H9 (cell line): ENCODE measurements around the gene SCO2. TPM values are rescaled to one million over a fixed set of nuclear protein-coding genes. Genes with fewer than 3 reads are reported as not detected.

Source experiments
- DNase-seq: peaks from one replicate; pipeline ENCODE4 v3.0.0-alpha.2; 2017
- H2AFZ ChIP-seq: one replicate; pipeline ENCODE4 v1.6.1; 2013; ENCODE audit warnings: mild to moderate bottlenecking, low read length, control low read depth, moderate library complexity
- H2AK5ac ChIP-seq: 2 replicates; pipeline ENCODE4 v1.6.1; 2013; ENCODE audit warnings: low read length, control low read depth, mixed read lengths; ENCODE audit not compliant: insufficient read length
- H2BK120ac ChIP-seq: one replicate; pipeline ENCODE4 v1.6.1; 2013; ENCODE audit warnings: low read depth, mild to moderate bottlenecking, low read length, control low read depth, inconsistent platforms; ENCODE audit not compliant: poor library complexity, severe bottlenecking
- H2BK12ac ChIP-seq: 2 replicates; pipeline ENCODE4 v1.6.1; 2013; ENCODE audit warnings: low read length, control low read depth, mixed read lengths, low read depth; ENCODE audit not compliant: insufficient read length
- H2BK15ac ChIP-seq: 2 replicates; pipeline ENCODE4 v1.6.1; 2013; ENCODE audit warnings: low read depth, low read length, control low read depth
- H2BK20ac ChIP-seq: one replicate; pipeline ENCODE4 v1.6.1; 2013; ENCODE audit warnings: low read depth, mild to moderate bottlenecking, low read length, control low read depth, inconsistent platforms; ENCODE audit not compliant: poor library complexity, severe bottlenecking
- H2BK5ac ChIP-seq: 2 replicates; pipeline ENCODE4 v1.6.1; 2013; ENCODE audit warnings: low read length, control low read depth, mixed read lengths; ENCODE audit not compliant: insufficient read length
- H3K14ac ChIP-seq: 2 replicates; pipeline ENCODE4 v1.6.1; 2013; ENCODE audit warnings: low read length, control low read depth; ENCODE audit not compliant: insufficient read depth
- H3K18ac ChIP-seq: 2 replicates; pipeline ENCODE4 v1.6.1; 2013; ENCODE audit warnings: low read depth, mild to moderate bottlenecking, mixed read lengths, low read length, control low read depth; ENCODE audit not compliant: insufficient read length
- H3K23ac ChIP-seq: 2 replicates; pipeline ENCODE4 v1.6.1; 2013; ENCODE audit warnings: low read length, control low read depth, mixed read lengths, low read depth; ENCODE audit not compliant: insufficient read length
- H3K23me2 ChIP-seq: 2 replicates; pipeline ENCODE4 v1.6.1; 2013; ENCODE audit warnings: low read depth, mild to moderate bottlenecking, mixed read lengths, low read length, control low read depth; ENCODE audit not compliant: insufficient read length, poor library complexity, severe bottlenecking
- H3K27ac ChIP-seq: 2 replicates; pipeline ENCODE4 v1.5.1; 2013; ENCODE audit warnings: low read length, control low read depth, mixed read lengths, low read depth; ENCODE audit not compliant: insufficient read length
- H3K27me3 ChIP-seq: 2 replicates; pipeline ENCODE4 v1.6.1; 2013; ENCODE audit warnings: low read length, control low read depth, inconsistent platforms; ENCODE audit not compliant: insufficient read depth
- H3K4ac ChIP-seq: 2 replicates; pipeline ENCODE4 v1.6.1; 2013; ENCODE audit warnings: low read depth, mild to moderate bottlenecking, control low read depth, inconsistent platforms, low read length, moderate library complexity
- H3K4me1 ChIP-seq: 2 replicates; pipeline ENCODE4 v1.6.1; 2013; ENCODE audit warnings: low read length, control low read depth, inconsistent platforms; ENCODE audit not compliant: insufficient read depth
- H3K4me2 ChIP-seq: 2 replicates; pipeline ENCODE4 v1.6.1; 2013; ENCODE audit warnings: low read length, control low read depth, mixed read lengths; ENCODE audit not compliant: insufficient read length, insufficient read depth
- H3K56ac ChIP-seq: 2 replicates; pipeline ENCODE4 v1.6.1; 2013; ENCODE audit warnings: low read depth, mild to moderate bottlenecking, mixed read lengths, low read length, control low read depth; ENCODE audit not compliant: insufficient read length
- H3K79me1 ChIP-seq: 2 replicates; pipeline ENCODE4 v1.6.1; 2013; ENCODE audit warnings: low read depth, mild to moderate bottlenecking, moderate library complexity, low read length, control low read depth, inconsistent platforms; ENCODE audit not compliant: insufficient read depth, poor library complexity, severe bottlenecking
- H3K79me2 ChIP-seq: 2 replicates; pipeline ENCODE4 v1.6.1; 2013; ENCODE audit warnings: low read length, control low read depth, inconsistent platforms; ENCODE audit not compliant: insufficient read depth
- H3K9ac ChIP-seq: 2 replicates; pipeline ENCODE4 v1.6.1; 2013; ENCODE audit warnings: low read length, control low read depth, mixed read lengths; ENCODE audit not compliant: insufficient read length; ENCODE audit errors: extremely low read depth
- H3K9me3 ChIP-seq: one replicate; pipeline ENCODE4 v1.6.1; 2013; ENCODE audit warnings: low read depth, low read length, inconsistent platforms; ENCODE audit not compliant: control insufficient read depth
- H3T11ph ChIP-seq: one replicate; pipeline ENCODE4 v1.6.1; 2013; ENCODE audit warnings: mild to moderate bottlenecking, low read length, control low read depth, inconsistent platforms
- H4K20me1 ChIP-seq: one replicate; pipeline ENCODE4 v1.6.1; 2013; ENCODE audit not compliant: control insufficient read depth, insufficient read length, insufficient read depth
- H4K5ac ChIP-seq: 2 replicates; pipeline ENCODE4 v1.6.1; 2013; ENCODE audit warnings: low read depth, mild to moderate bottlenecking, mixed read lengths, low read length, control low read depth; ENCODE audit not compliant: insufficient read length
- H4K8ac ChIP-seq: replicated peaks from 2 replicates; pipeline ENCODE4 v1.6.1; 2013; ENCODE audit warnings: low read length, control low read depth, mixed read lengths, low read depth; ENCODE audit not compliant: insufficient read length
- H4K91ac ChIP-seq: 2 replicates; pipeline ENCODE4 v1.6.1; 2013; ENCODE audit warnings: low read depth, mild to moderate bottlenecking, moderate library complexity, mixed read lengths, low read length, control low read depth; ENCODE audit not compliant: insufficient read length
- H3K27ac Mint-ChIP-seq, 3 experiments: 2 replicates in 2 of 3; 3 replicates in 1 of 3; pipeline ENCODE4 v1.8.0; 2020 to 2021; ENCODE audit warnings: mixed read lengths in 3 of 3, mild to moderate bottlenecking in 1 of 3, moderate library complexity in 1 of 3
- H3K27me3 Mint-ChIP-seq: 2 replicates; pipeline ENCODE4 v1.8.0; 2021; ENCODE audit warnings: low read depth, mild to moderate bottlenecking, moderate library complexity, mixed read lengths
- H3K36me3 Mint-ChIP-seq, 3 experiments: 2 replicates in 2 of 3; 3 replicates in 1 of 3; pipeline ENCODE4 v1.8.0; 2020 to 2021; ENCODE audit warnings: low read depth in 3 of 3, mixed read lengths in 3 of 3; ENCODE audit not compliant: insufficient read depth in 1 of 3
- H3K4me1 Mint-ChIP-seq, 2 experiments: 2 replicates each; pipeline ENCODE4 v1.8.0; 2020; ENCODE audit warnings: mixed read lengths in 2 of 2
- H3K4me3 Mint-ChIP-seq, 2 experiments: 2 replicates in 1 of 2; 3 replicates in 1 of 2; pipeline ENCODE4 v1.8.0; 2020 to 2021; ENCODE audit warnings: mild to moderate bottlenecking in 2 of 2, mixed read lengths in 2 of 2, moderate library complexity in 1 of 2
- H3K9me3 Mint-ChIP-seq, 2 experiments: 2 replicates in 1 of 2; 3 replicates in 1 of 2; pipeline ENCODE4 v1.8.0; 2020; ENCODE audit warnings: mild to moderate bottlenecking in 2 of 2, mixed read lengths in 2 of 2, moderate library complexity in 1 of 2
- WGBS: extraction: QIAGEN DNeasy Blood & Tissue Kit; methylation state at CpG from one replicate; pipeline ENCODE4 v1.1.7; 2013; ENCODE audit warnings: missing lambda C conversion rate, low lambda C conversion rate, mixed read lengths; ENCODE audit not compliant: insufficient read length; ENCODE audit errors: extremely low coverage; 5-methylcytosine and 5-hydroxymethylcytosine counted together
- total RNA-seq: library from RNA; stranded (reverse); gene quantifications from 2 replicates; pipeline ENCODE4 v1.2.1, GENCODE V29; 2021
- TF ChIP-seq, protein P1 (sequence below): fragments of 200-600 bp; sonication (generic); conservative IDR thresholded peaks from 3 replicates; pipeline ENCODE4 v1.8.0; 2021; ENCODE audit warnings: antibody characterized with exemption, mild to moderate bottlenecking

SCO2 gene
- total RNA-seq, 1 experiment from 2014 or later = 3.3 TPM

DNA sequence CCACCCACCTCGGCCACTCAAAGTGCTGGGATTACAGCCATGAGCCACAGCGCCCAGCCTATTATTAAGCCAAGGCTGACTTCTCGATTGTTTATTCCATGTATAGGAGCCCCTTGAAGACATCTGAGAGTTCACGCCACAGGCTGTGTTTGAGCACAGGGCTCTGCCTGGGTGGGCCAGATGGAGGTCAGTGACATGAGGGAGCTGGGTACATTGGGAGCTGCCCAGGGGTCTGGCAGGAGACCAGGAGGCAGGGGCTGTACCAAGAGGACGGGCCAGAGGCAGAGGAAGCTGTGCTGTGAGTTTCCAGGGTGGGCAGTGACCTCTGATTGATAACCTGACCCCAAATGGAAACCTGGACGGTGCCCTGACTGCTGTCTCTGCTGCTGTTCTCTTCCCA, 23.3 kb downstream of the SCO2 start:
- TF ChIP-seq, protein P1, sequence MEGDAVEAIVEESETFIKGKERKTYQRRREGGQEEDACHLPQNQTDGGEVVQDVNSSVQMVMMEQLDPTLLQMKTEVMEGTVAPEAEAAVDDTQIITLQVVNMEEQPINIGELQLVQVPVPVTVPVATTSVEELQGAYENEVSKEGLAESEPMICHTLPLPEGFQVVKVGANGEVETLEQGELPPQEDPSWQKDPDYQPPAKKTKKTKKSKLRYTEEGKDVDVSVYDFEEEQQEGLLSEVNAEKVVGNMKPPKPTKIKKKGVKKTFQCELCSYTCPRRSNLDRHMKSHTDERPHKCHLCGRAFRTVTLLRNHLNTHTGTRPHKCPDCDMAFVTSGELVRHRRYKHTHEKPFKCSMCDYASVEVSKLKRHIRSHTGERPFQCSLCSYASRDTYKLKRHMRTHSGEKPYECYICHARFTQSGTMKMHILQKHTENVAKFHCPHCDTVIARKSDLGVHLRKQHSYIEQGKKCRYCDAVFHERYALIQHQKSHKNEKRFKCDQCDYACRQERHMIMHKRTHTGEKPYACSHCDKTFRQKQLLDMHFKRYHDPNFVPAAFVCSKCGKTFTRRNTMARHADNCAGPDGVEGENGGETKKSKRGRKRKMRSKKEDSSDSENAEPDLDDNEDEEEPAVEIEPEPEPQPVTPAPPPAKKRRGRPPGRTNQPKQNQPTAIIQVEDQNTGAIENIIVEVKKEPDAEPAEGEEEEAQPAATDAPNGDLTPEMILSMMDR = no peak
- no peaks in the 10 kb centered on the region for H4K20me1 ChIP-seq
- H3K27ac ChIP-seq = no peak overlapping the region
- no peak overlapping the region for H3K14ac ChIP-seq
- H4K8ac ChIP-seq = no peak overlapping the region
- no peak overlapping the region; a peak in 1 of 5 replicates for H3K4me3 Mint-ChIP-seq
- H3K79me1 ChIP-seq = no peaks in the 10 kb centered on the region
- no peak overlapping the region for H3T11ph ChIP-seq
- H2AFZ ChIP-seq = no peak overlapping the region
- no peak overlapping the region for H2BK15ac ChIP-seq
- no peaks in the 10 kb centered on the region for H3K4me1 ChIP-seq
- no peak overlapping the region for H4K91ac ChIP-seq
- H3K23ac ChIP-seq = no peak overlapping the region
- DNase-seq = peak; percentile 15
- H3K9me3 ChIP-seq = no peaks in the 10 kb centered on the region
- no peaks in the 10 kb centered on the region for H3K9me3 Mint-ChIP-seq
- peaks cover 5 to 8% of the 10 kb centered on the region in 2 experiments for H3K4me1 Mint-ChIP-seq
- H4K5ac ChIP-seq = no peak overlapping the region
- H3K56ac ChIP-seq = no peak overlapping the region
- peaks cover 0 to 3% (median 0%) of the 10 kb centered on the region in 3 experiments; a peak in 2 of 7 replicates for H3K36me3 Mint-ChIP-seq
- no peak overlapping the region for H2BK20ac ChIP-seq
- no peak overlapping the region for H3K18ac ChIP-seq
- H2BK12ac ChIP-seq = no peak overlapping the region
- H3K79me2 ChIP-seq = no peaks in the 10 kb centered on the region
- no peak overlapping the region for H2BK5ac ChIP-seq
- no peak overlapping the region for H2BK120ac ChIP-seq
- WGBS = no CpG with 5 or more reads among the region's 6 CpGs
- H3K23me2 ChIP-seq = peaks cover 4% of the 10 kb centered on the region
- no peak overlapping the region for H3K4me2 ChIP-seq
- H3K27me3 ChIP-seq = no peaks in the 10 kb centered on the region
- H3K9ac ChIP-seq = no peak overlapping the region
- peaks cover 8% of the 10 kb centered on the region for H3K27me3 Mint-ChIP-seq
- no peak overlapping the region for H3K4ac ChIP-seq
- no peak overlapping the region for H3K27ac Mint-ChIP-seq
- no peak overlapping the region for H2AK5ac ChIP-seq
